Endothelial cell of umbilical vein (primary cell): ENCODE data around the gene CALD1. TPM values are rescaled to one million over a fixed set of nuclear protein-coding genes. Genes with fewer than 3 reads are reported as not detected.

Experiments
- BruUV-seq: library from RNA; stranded (reverse); fragments of 400-500 nt; replicated peaks from 2 replicates; lab custom pipeline; 2021; lab: Mats Ljungman, UMichigan
- CTCF ChIA-PET: fragments of 300-600, 350-600 bp; sonication (Branson Sonifier 250); formaldehyde crosslinking; loops from one replicate; lab custom pipeline; 2021; ENCODE audit warnings: antibody characterized with exemption, inconsistent platforms; lab: Charles Lee
- POLR2A ChIA-PET: fragments of 300-600, 350-600 bp; sonication (Branson Sonifier 250); formaldehyde crosslinking; loops from one replicate; lab custom pipeline; 2021; ENCODE audit warnings: antibody characterized with exemption, inconsistent platforms; lab: Charles Lee
- DNase-seq: peaks from one replicate; pipeline ENCODE4 v3.0.0-alpha.2; 2011; ENCODE audit warnings: low read depth, low spot score
- FAIRE-seq: peaks from 2 replicates; lab custom pipeline; 2011; peaks lifted over from hg19 to GRCh38; lab: Jason Lieb, UNC
- H2AFZ ChIP-seq: 2 replicates; pipeline ENCODE4 v1.6.0; 2012; ENCODE audit warnings: low read depth, low read length, control low read depth, inconsistent platforms
- H3K27ac ChIP-seq: 2 replicates; pipeline ENCODE4 v1.5.1; 2011; ENCODE audit warnings: low read depth, mild to moderate bottlenecking, control low read depth, low read length, moderate library complexity; ENCODE audit not compliant: insufficient read depth
- H3K27me3 ChIP-seq, 2 experiments: 2 replicates each; pipeline versions ENCODE4 v1.6.0 to v1.6.1; 2011; ENCODE audit warnings: low read length in 2 of 2, mixed read lengths in 1 of 2; ENCODE audit not compliant: control insufficient read depth in 2 of 2, insufficient read depth in 2 of 2
- H3K36me3 ChIP-seq, 2 experiments: 2 replicates in 1 of 2; 3 replicates in 1 of 2; pipeline ENCODE4 v1.5.1; 2011; ENCODE audit warnings: low read length in 2 of 2, mild to moderate bottlenecking in 1 of 2, moderate library complexity in 1 of 2; ENCODE audit not compliant: control insufficient read depth in 2 of 2, insufficient read depth in 2 of 2; ENCODE audit errors: extremely low read depth in 1 of 2
- H3K4me1 ChIP-seq: 3 replicates; pipeline ENCODE4 v1.5.1; 2011; ENCODE audit warnings: mild to moderate bottlenecking, low read length; ENCODE audit not compliant: control insufficient read depth, insufficient read depth; ENCODE audit errors: extremely low read depth
- H3K4me2 ChIP-seq: 2 replicates; pipeline ENCODE4 v1.6.1; 2011; ENCODE audit warnings: low read length, control low read depth, mixed read lengths; ENCODE audit not compliant: insufficient read depth
- H3K4me3 ChIP-seq, 3 experiments: fragments of 200-600 bp in 1 of 3; sonication (generic), shearing (Covaris generic) in 1 of 3; replicated peaks in 1 of 3; 2 replicates each; pipeline ENCODE4 v1.5.1; 2011 to 2016; ENCODE audit warnings: control low read depth in 3 of 3, low read length in 3 of 3, mild to moderate bottlenecking in 2 of 3, inconsistent platforms in 1 of 3, low read depth in 1 of 3, moderate library complexity in 1 of 3; ENCODE audit not compliant: insufficient read depth in 1 of 3
- H3K79me2 ChIP-seq: 2 replicates; pipeline ENCODE4 v1.6.0; 2012; ENCODE audit warnings: low read length, inconsistent platforms; ENCODE audit not compliant: control insufficient read depth, insufficient read depth
- H3K9ac ChIP-seq: replicated peaks from 2 replicates; pipeline ENCODE3; 2011; ENCODE audit warnings: low read length, control low read depth; ENCODE audit not compliant: insufficient read depth; ENCODE audit errors: extremely low read depth
- H3K9me1 ChIP-seq: replicated peaks from 3 replicates; pipeline ENCODE4 v1.6.0; 2011; ENCODE audit warnings: mild to moderate bottlenecking, low read length; ENCODE audit not compliant: control insufficient read depth, insufficient read depth; ENCODE audit errors: extremely low read depth
- H3K9me3 ChIP-seq: replicated peaks from 2 replicates; pipeline ENCODE4 v1.5.1; 2012; ENCODE audit warnings: low read length, inconsistent platforms; ENCODE audit not compliant: control insufficient read depth, insufficient read depth
- H4K20me1 ChIP-seq: replicated peaks from 2 replicates; pipeline ENCODE3; 2011; ENCODE audit warnings: mild to moderate bottlenecking, low read length; ENCODE audit not compliant: control insufficient read depth, insufficient read depth; ENCODE audit errors: extremely low read depth
- EZH2 ChIP-seq: IDR thresholded peaks from 2 replicates; pipeline ENCODE4 v1.6.1; 2012; ENCODE audit warnings: borderline replicate concordance, low read depth, mild to moderate bottlenecking, moderate library complexity, low read length, inconsistent platforms; ENCODE audit not compliant: severe bottlenecking
- FOS ChIP-seq: IDR thresholded peaks from 2 replicates; pipeline ENCODE4 v1.6.1; 2011; ENCODE audit warnings: mild to moderate bottlenecking, low read length, moderate library complexity, borderline replicate concordance; ENCODE audit not compliant: insufficient read depth
- GATA2 ChIP-seq: IDR thresholded peaks from 2 replicates; pipeline ENCODE4 v1.7.0; 2011; ENCODE audit warnings: low read depth, mild to moderate bottlenecking, moderate library complexity, mixed read lengths, low read length; ENCODE audit not compliant: insufficient read length, insufficient read depth
- JUN ChIP-seq: IDR thresholded peaks from 2 replicates; pipeline ENCODE4 v1.6.1; 2011; ENCODE audit warnings: borderline replicate concordance, low read depth; ENCODE audit not compliant: insufficient read length, insufficient read depth
- MYC ChIP-seq: IDR thresholded peaks from one replicate; pipeline ENCODE4 v1.6.1; 2011; ENCODE audit warnings: mild to moderate bottlenecking, low read depth, low read length
- POLR2A ChIP-seq: IDR thresholded peaks from 2 replicates; pipeline ENCODE4 v1.6.1; 2012; ENCODE audit warnings: low read depth, mild to moderate bottlenecking, control low read depth, low read length
- POLR2AphosphoS5 ChIP-seq: IDR thresholded peaks from 2 replicates; pipeline ENCODE4 v1.6.1; 2012; ENCODE audit warnings: low read depth, mild to moderate bottlenecking, control low read depth, low read length, moderate library complexity; ENCODE audit not compliant: insufficient read depth
- dilution Hi-C: fragments of 300-500 bp; cut with MboI; formaldehyde crosslinking; loops from one replicate; pipeline ENCODE4 v1.15.0; 2019; ENCODE audit warnings: low sequenced_read_pairs; ENCODE audit not compliant: extremely low pct_ligation_motif_present
- intact Hi-C: fragments of 100-400 bp; cut with micrococcal nuclease; formaldehyde crosslinking; loops from one replicate; pipeline ENCODE4 v1.10.0; 2022
- polyA plus RNA-seq, 4 experiments: library from polyadenylated mRNA; depleted of rRNA in 3 of 4; stranded (reverse) in 3 of 4; unstranded in 1 of 4; fragments of >200 nt; gene quantifications; 2 replicates each; pipeline versions ENCODE4 v1.2.1 to v1.2.3, GENCODE V29; 2011 to 2012; ENCODE audit warnings: missing spikeins in 1 of 4
- total RNA-seq: library from RNA; stranded (reverse); gene quantifications from 2 replicates; pipeline ENCODE4 v1.2.3, GENCODE V29; 2021
- TF ChIP-seq, protein P1 (sequence below), 2 donors: IDR thresholded peaks; 1 replicate in 1 of 2; 2 replicates in 1 of 2; pipeline ENCODE4 v1.5.1; 2011; ENCODE audit warnings: low read length in 2 of 2, mild to moderate bottlenecking in 2 of 2, moderate library complexity in 2 of 2, control low read depth in 1 of 2, inconsistent platforms in 1 of 2, low read depth in 1 of 2; ENCODE audit not compliant: insufficient read depth in 1 of 2; ENCODE audit errors: extremely low read depth in 1 of 2
- TF ChIP-seq, protein P2 (sequence below): IDR thresholded peaks from 2 replicates; pipeline ENCODE4 v1.6.1; 2011; ENCODE audit not compliant: insufficient read depth, insufficient read length

CALD1 gene
- total and polyA plus RNA-seq, 2 donors (not counting 3 experiments of a cell fraction or from before 2014, with no cell fraction given), result 136 to 307 TPM

DNA sequence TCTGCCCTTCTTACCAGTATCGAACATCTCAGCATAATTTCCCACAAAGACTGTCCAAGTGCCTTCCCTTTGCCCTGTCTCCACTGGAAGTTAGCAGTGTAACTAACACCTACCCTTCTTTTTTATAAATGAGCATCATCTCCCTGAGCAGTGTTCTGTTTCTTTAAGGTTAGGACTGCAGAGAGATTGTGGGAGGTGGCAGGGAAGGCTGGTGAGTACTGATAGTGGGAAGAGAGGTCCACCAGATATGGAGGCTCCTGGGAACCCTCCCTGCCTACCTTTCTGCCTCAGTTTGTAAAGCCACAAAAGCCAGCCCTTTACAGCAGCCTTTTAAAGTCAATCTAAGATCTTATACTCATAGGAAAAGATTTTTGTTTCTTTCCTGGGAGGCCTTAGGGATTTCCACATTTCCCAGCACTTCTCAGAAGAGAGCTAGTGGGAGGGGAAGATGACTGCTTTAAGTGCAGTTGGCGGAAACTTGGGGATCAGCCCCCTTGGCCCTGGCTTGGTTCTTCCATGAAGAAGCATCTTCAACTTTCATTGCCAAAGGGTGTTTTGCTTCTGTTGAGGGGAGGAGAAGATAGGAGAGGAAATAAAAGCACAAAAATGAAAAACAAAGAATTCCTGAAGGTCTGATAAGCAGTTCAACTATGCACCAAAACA is 36.6 kb upstream of the CALD1 start:
- FAIRE-seq, result no peak
- no peaks in the 10 kb centered on the region for H3K9me1 ChIP-seq
- POLR2A ChIA-PET, result no interaction called here

More for the DNA sequence above, 36.6 kb upstream of the CALD1 start:
- Histone ChIP-seq H3K4me2 (no peak overlapping the region), H3K4me3 (no peak overlapping the region), H4K20me1 (no peaks in the 10 kb centered on the region), H3K4me1 (peaks cover 9% of the 10 kb centered on the region), H3K9ac (no peak overlapping the region), H3K27ac (no peak overlapping the region), H3K27me3 (no peaks in the 10 kb centered on the region), H3K36me3 (no peaks in the 10 kb centered on the region), H3K9me3 (no peaks in the 10 kb centered on the region), H3K79me2 (no peaks in the 10 kb centered on the region), H2AFZ (peak overlapping the region; percentile 40)
- dilution Hi-C loops (no loop called here), intact Hi-C loops (no loop called here)
- DNase-seq, result no peak
- no TSS peak for BruUV-seq
- TF ChIP-seq, protein P1, sequence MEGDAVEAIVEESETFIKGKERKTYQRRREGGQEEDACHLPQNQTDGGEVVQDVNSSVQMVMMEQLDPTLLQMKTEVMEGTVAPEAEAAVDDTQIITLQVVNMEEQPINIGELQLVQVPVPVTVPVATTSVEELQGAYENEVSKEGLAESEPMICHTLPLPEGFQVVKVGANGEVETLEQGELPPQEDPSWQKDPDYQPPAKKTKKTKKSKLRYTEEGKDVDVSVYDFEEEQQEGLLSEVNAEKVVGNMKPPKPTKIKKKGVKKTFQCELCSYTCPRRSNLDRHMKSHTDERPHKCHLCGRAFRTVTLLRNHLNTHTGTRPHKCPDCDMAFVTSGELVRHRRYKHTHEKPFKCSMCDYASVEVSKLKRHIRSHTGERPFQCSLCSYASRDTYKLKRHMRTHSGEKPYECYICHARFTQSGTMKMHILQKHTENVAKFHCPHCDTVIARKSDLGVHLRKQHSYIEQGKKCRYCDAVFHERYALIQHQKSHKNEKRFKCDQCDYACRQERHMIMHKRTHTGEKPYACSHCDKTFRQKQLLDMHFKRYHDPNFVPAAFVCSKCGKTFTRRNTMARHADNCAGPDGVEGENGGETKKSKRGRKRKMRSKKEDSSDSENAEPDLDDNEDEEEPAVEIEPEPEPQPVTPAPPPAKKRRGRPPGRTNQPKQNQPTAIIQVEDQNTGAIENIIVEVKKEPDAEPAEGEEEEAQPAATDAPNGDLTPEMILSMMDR (IDR thresholded peaks at IDR 0.05; ENCODE audit: extremely low read depth in 1 of 2, insufficient read depth in 1 of 2, low read depth in 1 of 2, low read length in 2 of 2), result no peak
- TF ChIP-seq POLR2A (no peak), JUN (no peak), POLR2AphosphoS5 (no peak), GATA2 (no peak), MYC (no peak), FOS (no peak), EZH2 (no peak)
- TF ChIP-seq, protein P2, sequence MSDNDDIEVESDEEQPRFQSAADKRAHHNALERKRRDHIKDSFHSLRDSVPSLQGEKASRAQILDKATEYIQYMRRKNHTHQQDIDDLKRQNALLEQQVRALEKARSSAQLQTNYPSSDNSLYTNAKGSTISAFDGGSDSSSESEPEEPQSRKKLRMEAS, result no peak
- CTCF ChIA-PET, result interaction anchor here (0.9 to 1.7 kb wide), 5 partner anchors 9 to 53 kb away, joined by 3 to 5 read pairs (median 4); no protein-coding TSS in a partner anchor
